Gastrocnemius medialis (tissue), 4 donors: ENCODE data around the gene FUNDC2. TPM values are rescaled to one million over a fixed set of nuclear protein-coding genes. Genes with fewer than 3 reads are reported as not detected.
A peak's percentile ranks its signal among the peaks of the same experiment; 100 is the strongest.

Experiments
- ATAC-seq, 2 donors: fragments of 150-250 bp; one replicate each; pipeline ENCODE4 v1.9.1; 2016
- DNase-seq, 2 donors: peaks; one replicate each; pipeline ENCODE4 v3.0.0-alpha.2; 2019
- H3K27ac ChIP-seq, 4 donors: fragments of 200-600 bp; sonication (generic); 1 replicate in 1 of 4; 2 replicates in 3 of 4; pipeline ENCODE4 v1.5.1; 2016 to 2018; ENCODE audit warnings: mild to moderate bottlenecking in 2 of 4, moderate library complexity in 1 of 4
- H3K27me3 ChIP-seq, 3 donors: fragments of 200-600 bp; sonication (generic) in 2 of 3; 1 replicate in 1 of 3; 2 replicates in 2 of 3; pipeline versions ENCODE4 v1.5.1 to v1.6.0; 2016 to 2019; ENCODE audit warnings: mild to moderate bottlenecking in 1 of 3, moderate library complexity in 1 of 3
- H3K36me3 ChIP-seq, 2 donors: fragments of 200-600 bp; sonication (generic) in 1 of 2; one replicate each; pipeline ENCODE4 v1.5.1; 2017 to 2018
- H3K4me1 ChIP-seq, 2 donors: fragments of 200-600 bp; sonication (generic) in 1 of 2; one replicate each; pipeline ENCODE4 v1.5.1; 2016 to 2017; ENCODE audit warnings: mild to moderate bottlenecking in 2 of 2
- H3K4me3 ChIP-seq, 4 donors: fragments of 200-600 bp; sonication (generic) in 3 of 4; 1 replicate in 1 of 4; 2 replicates in 3 of 4; pipeline ENCODE4 v1.5.1; 2016 to 2019; ENCODE audit warnings: mild to moderate bottlenecking in 2 of 4
- H3K9me3 ChIP-seq, 3 donors: fragments of 200-600 bp; sonication (generic) in 2 of 3; 1 replicate in 1 of 3; 2 replicates in 2 of 3; pipeline ENCODE4 v1.5.1; 2016 to 2019
- POLR2A ChIP-seq, 2 donors: fragments of 450-650 bp; IDR thresholded peaks; one replicate each; pipeline ENCODE4 v1.6.1; 2017; ENCODE audit warnings: antibody characterized with exemption in 2 of 2, mild to moderate bottlenecking in 2 of 2, moderate library complexity in 2 of 2
- in situ Hi-C, 4 donors: fragments of 200-750 bp; cut with MboI; loops; one replicate each; pipeline versions ENCODE4 v1.15.0 to v1.8.0; 2017; ENCODE audit warnings: low sequenced_read_pairs in 4 of 4
- intact Hi-C: fragments of 100-400 bp; cut with DNase I; formaldehyde crosslinking; loops from one replicate; pipeline ENCODE4 v1.15.1; 2023; ENCODE audit warnings: low total_unique reads
- total RNA-seq, 4 donors: library from RNA; depleted of rRNA; stranded (reverse); fragments of >200 nt; gene quantifications; one replicate each; pipeline versions ENCODE4 v1.1.0 to v1.2.3, GENCODE V29; 2016
- TF ChIP-seq, protein P1 (sequence below), 5 experiments: fragments of 450-650 bp in 3 of 5; fragments of 200-600 bp in 2 of 5; sonication (generic) in 2 of 5; IDR thresholded peaks in 4 of 5; conservative IDR thresholded peaks in 1 of 5; 1 replicate in 4 of 5; 2 replicates in 1 of 5; pipeline ENCODE4 v1.5.1; 2016 to 2019; ENCODE audit warnings: antibody characterized with exemption in 5 of 5, mild to moderate bottlenecking in 3 of 5, moderate library complexity in 3 of 5

FUNDC2 gene
- total RNA-seq, 4 donors from 2014 or later = 141 to 267 (median 183) TPM

DNA sequence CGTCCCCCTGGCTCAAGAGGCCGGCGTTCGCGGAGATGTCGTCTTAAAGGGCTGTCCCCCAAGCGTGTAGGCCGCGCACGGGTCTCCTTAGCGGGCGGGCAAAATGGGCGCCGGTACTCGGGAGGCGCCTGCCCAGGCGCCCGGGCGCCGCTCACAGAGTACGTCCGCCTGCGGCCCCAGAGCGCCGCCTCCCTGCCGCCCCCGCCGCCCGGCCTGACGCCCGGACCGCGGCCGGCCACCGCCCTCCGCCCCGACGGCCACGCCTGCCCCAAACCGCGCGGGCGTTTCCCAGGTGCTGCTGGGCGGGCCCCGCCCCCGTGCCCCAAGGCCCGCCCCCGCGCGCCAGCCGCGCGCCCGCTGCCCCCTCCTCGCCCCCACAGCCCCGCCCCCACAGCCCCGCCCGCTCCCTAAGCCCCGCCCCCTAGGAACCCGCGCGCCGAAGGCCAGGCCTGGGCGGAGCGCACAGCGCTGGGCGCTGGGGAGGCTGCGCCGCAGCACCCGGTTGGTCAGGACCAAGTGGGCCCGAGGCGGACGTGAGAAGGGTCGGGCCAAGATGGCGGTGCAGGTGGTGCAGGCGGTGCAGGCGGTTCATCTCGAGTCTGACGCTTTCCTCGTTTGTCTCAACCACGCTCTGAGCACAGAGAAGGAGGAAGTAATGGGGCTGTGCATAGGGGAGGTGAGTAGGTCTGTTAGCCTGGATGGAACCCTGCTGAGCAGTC lies 44.5 kb downstream of the FUNDC2 start, which contains the start of the genes BRCC3, CMC4 and MTCP1:
BRCC3 (plus strand) TSS at position 534 of the 719 bp plus-strand sequence; CDS start at position 554, 20 bp downstream.
CMC4 (minus strand) TSS at position 162 of the 719 bp plus-strand sequence. CDS start 7,113 bp downstream, outside the sequence.
MTCP1 (minus strand) TSS at position 162 of the 719 bp plus-strand sequence. CDS start 5,126 bp downstream, outside the sequence.
- DNase-seq (peak; percentile 65 to 76), ATAC-seq (peak; percentile 83 to 88)
- Histone ChIP-seq H3K4me3 (peak within 1 kb of the TSS; percentile 59 to 79 (median 74)), H3K27ac (peak within 1 kb of the TSS; percentile 87 to 93 (median 88)), H3K36me3 (no peaks in the 10 kb centered on the region), H3K27me3 (no peaks in the 10 kb centered on the region), H3K4me1 (peaks cover 5 to 16% of the 10 kb centered on the region in 2 donors), H3K9me3 (no peaks in the 10 kb centered on the region)
- in situ Hi-C loops (no loop called here), intact Hi-C loops (loop anchor here (5.0 kb wide), 3 partner anchors 44 to 146 kb away; partner anchors contain the start of genes FUNDC2 and VBP1)
- TF ChIP-seq, protein P1, sequence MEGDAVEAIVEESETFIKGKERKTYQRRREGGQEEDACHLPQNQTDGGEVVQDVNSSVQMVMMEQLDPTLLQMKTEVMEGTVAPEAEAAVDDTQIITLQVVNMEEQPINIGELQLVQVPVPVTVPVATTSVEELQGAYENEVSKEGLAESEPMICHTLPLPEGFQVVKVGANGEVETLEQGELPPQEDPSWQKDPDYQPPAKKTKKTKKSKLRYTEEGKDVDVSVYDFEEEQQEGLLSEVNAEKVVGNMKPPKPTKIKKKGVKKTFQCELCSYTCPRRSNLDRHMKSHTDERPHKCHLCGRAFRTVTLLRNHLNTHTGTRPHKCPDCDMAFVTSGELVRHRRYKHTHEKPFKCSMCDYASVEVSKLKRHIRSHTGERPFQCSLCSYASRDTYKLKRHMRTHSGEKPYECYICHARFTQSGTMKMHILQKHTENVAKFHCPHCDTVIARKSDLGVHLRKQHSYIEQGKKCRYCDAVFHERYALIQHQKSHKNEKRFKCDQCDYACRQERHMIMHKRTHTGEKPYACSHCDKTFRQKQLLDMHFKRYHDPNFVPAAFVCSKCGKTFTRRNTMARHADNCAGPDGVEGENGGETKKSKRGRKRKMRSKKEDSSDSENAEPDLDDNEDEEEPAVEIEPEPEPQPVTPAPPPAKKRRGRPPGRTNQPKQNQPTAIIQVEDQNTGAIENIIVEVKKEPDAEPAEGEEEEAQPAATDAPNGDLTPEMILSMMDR (IDR thresholded peaks at IDR 0.05 in 4 of 5, conservative IDR thresholded peaks at IDR 0.05 in 1 of 5) = peak in 1 of 5 experiments; percentile 7
- TF ChIP-seq POLR2A (IDR thresholded peaks at IDR 0.05) = peak; percentile 69 to 76

DNA sequence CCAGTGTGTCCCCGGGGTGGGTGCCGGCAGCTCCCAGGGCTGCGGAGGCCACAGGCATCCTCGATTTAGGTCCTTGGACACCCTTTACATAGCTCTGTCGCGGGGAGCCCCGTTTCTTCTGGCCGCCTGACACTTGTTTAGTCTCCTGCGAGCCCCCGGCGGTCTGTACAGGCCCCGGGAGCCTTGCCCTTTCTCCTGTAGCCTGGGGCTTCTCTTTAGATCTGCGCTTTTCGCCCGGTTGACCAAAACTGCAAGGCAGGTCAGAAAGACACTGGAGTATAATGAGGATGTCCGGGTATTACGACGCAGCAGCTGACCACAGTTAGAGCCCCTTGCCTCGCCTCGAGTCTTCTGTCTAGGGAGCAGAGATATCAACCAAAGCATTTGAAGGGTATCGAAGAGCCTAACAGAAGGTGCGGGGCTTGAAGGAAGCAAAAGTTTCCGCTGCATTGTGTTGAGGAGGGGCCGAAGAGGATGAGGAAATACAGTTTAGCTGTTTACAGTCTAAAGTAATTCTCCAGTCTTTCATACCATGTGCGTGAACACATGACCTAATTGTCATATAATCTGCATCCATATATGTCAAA lies 45.1 kb downstream of the FUNDC2 start:
- DNase-seq (no peak), ATAC-seq (peak in 1 of 2 donors; percentile 25)
- no peak for TF ChIP-seq POLR2A (IDR thresholded peaks at IDR 0.05)
- TF ChIP-seq, protein P1 (IDR thresholded peaks at IDR 0.05 in 4 of 5, conservative IDR thresholded peaks at IDR 0.05 in 1 of 5) = no peak
- Histone ChIP-seq H3K27ac (peak overlapping the region; percentile 76 to 88 (median 80)), H3K4me3 (peak overlapping the region; percentile 59 to 72 (median 65)), H3K9me3 (no peaks in the 10 kb centered on the region), H3K4me1 (peaks cover 5 to 16% of the 10 kb centered on the region in 2 donors), H3K36me3 (no peaks in the 10 kb centered on the region), H3K27me3 (no peaks in the 10 kb centered on the region)
- intact Hi-C loops = loop anchor here (5.0 kb wide), 3 partner anchors 44 to 146 kb away; partner anchors contain the start of genes FUNDC2 and VBP1
- in situ Hi-C loops = no loop called here

DNA sequence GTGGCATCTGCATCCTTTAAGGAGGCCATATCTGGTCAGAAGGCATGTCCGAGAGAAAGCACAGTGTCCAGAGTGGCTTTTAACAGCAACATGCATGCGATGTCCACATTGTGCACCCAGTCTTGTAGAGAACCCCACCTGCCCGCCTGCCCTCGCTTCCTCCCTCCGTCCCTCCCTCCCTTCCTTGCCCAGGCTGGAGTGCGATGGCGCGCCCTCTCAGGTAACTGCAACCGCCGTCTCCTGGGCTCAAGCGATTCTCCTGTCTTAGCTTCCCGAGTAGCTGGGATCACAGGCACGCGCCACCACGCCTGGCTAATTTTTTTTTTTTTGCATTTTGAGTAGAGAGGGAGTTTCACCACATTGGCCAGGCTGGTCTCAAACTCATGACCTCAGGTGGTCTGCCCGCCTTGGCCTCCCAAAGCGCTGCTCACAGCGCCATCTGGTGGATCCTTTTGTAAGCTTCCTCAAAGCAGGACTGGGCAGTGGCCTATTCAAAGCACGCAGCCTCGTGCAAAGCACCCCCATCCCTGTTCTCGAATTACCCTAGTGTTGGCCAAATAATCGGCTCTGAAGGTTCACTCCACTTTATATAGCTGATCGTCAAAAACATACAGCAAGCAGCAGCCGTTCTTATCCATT lies 59.7 kb downstream of the FUNDC2 start:
- no peaks in the 10 kb centered on the region for H3K27me3 ChIP-seq
- TF ChIP-seq, protein P1 (IDR thresholded peaks at IDR 0.05 in 4 of 5, conservative IDR thresholded peaks at IDR 0.05 in 1 of 5) = peak; percentile 17 to 56 (median 38)
- TF ChIP-seq POLR2A (IDR thresholded peaks at IDR 0.05) = no peak
- intact Hi-C loops (loop anchor here (1.0 to 10.0 kb wide), 2 partner anchors 105 to 172 kb away; no protein-coding TSS in a partner anchor), in situ Hi-C loops (loop anchor here in 2 of 4 donors (10.0 to 25.0 kb wide), 2 partner anchors 99 to 102 kb away; no protein-coding TSS in a partner anchor)
- no peak overlapping the region for H3K27ac ChIP-seq
- no peak overlapping the region for H3K4me3 ChIP-seq
- peak in 1 of 2 donors; percentile 17 for DNase-seq
- H3K36me3 ChIP-seq = no peaks in the 10 kb centered on the region
- no peaks in the 10 kb centered on the region for H3K9me3 ChIP-seq
- peak in 1 of 2 donors; percentile 46 for ATAC-seq
- no peaks in the 10 kb centered on the region for H3K4me1 ChIP-seq

DNA sequence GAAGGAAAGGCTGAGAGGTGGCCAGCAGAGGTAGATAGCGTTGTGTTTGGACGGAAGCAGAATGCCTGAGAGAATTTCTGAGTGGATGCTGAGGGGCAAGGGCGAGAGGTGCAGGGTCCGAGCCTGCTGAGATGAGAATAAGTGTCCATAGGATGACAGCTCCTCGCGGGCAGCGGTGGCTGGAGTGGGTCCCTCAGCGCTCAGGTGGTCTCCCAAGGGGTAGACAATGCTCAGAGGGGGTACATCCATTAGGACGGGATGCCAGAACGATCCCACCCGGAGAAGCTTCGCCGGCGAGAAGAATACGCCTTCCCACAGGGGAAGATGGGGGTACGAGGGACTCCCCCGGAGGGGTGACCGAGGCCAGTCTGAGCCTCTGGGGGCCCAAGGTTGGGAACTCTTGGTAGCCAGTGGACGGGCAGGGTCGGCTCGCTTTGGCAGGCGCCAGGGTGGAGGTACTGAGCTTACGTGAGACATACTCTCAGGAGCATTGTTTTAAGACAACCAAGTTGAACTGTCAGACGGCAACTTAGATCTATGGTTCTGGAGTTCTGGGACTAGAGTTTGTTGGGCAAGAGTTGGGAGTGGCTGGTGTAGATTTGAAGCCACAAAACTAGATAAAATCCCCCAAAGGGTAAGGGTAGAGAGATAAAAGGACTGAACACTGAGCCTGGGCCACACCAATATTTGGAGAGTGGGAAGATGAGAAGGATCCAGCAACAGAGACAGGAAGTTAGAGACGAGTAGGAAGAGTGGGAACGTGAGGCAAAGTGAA lies 60.5 kb downstream of the FUNDC2 start:
- no peak overlapping the region for H3K27ac ChIP-seq
- no peaks in the 10 kb centered on the region for H3K27me3 ChIP-seq
- TF ChIP-seq, protein P1 (IDR thresholded peaks at IDR 0.05 in 4 of 5, conservative IDR thresholded peaks at IDR 0.05 in 1 of 5) = no peak
- no peak for TF ChIP-seq POLR2A (IDR thresholded peaks at IDR 0.05)
- no peak for ATAC-seq
- DNase-seq = no peak
- in situ Hi-C loops (loop anchor here in 2 of 4 donors (10.0 to 25.0 kb wide), 2 partner anchors 100 to 102 kb away; no protein-coding TSS in a partner anchor), intact Hi-C loops (loop anchor here (1.0 to 10.0 kb wide), 2 partner anchors 106 to 172 kb away; no protein-coding TSS in a partner anchor)
- H3K4me1 ChIP-seq = no peaks in the 10 kb centered on the region
- H3K9me3 ChIP-seq = no peaks in the 10 kb centered on the region
- no peaks in the 10 kb centered on the region for H3K36me3 ChIP-seq
- H3K4me3 ChIP-seq = no peak overlapping the region
